ENCODE data around the gene ZNF655.

- TF ChIP-seq CTCF (conservative IDR thresholded peaks at IDR 0.05; ENCODE audit: low read depth in 2 of 2) (no peak), EZH2 (IDR thresholded peaks at IDR 0.05; ENCODE audit: low read depth, unreplicated experiment) (no peak), POLR2AphosphoS5 (IDR thresholded peaks at IDR 0.05; ENCODE audit: low read depth) (no peak), STAT1 (IDR thresholded peaks at IDR 0.05; ENCODE audit: unreplicated experiment) (no peak), JUNB (IDR thresholded peaks at IDR 0.05; ENCODE audit: unreplicated experiment) (no peak)
Observed at GRCh38 chr7:99571768-99572167, 13.3 kb downstream of the ZNF655 start.

Measured in GM23338 (cell line).